Measurements from ENCODE around the gene RYR3.
"Not testable (repeated sequence)": the region's sequence is repeated elsewhere in the genome, so short reads cannot be mapped to it uniquely, and the experiment has no call there.

RYR3 gene

GRCh38 chr15:33795070-33795469, 484.3 kb downstream of the RYR3 start:
- no peak for DNase-seq

- DNase-seq = no peak
Observed at GRCh38 chr15:33797651-33798050, 486.9 kb downstream of the RYR3 start.

- DNase-seq = no peak
Observed at GRCh38 chr15:33801954-33802353, 491.2 kb downstream of the RYR3 start.

- DNase-seq = no peak
Observed at GRCh38 chr15:33807665-33808064, 496.9 kb downstream of the RYR3 start.

- no peak for DNase-seq
Observed at GRCh38 chr15:33808720-33809457, 498.1 kb downstream of the RYR3 start.

- no peak for DNase-seq
Observed at GRCh38 chr15:33810073-33810595, 499.4 kb downstream of the RYR3 start.

GRCh38 chr15:33810806-33811205, 500.0 kb downstream of the RYR3 start:
- DNase-seq = no peak

- no peak for DNase-seq
Observed at GRCh38 chr15:33813891-33814290, 503.1 kb downstream of the RYR3 start.

- not testable (repeated sequence) for DNase-seq
Observed at GRCh38 chr15:33819499-33819898, 508.7 kb downstream of the RYR3 start.

- no peak for DNase-seq
Observed at GRCh38 chr15:33822479-33822878, 511.7 kb downstream of the RYR3 start.

- DNase-seq = no peak
Observed at GRCh38 chr15:33823119-33823518, 512.4 kb downstream of the RYR3 start.

GRCh38 chr15:33825453-33825852, 514.7 kb downstream of the RYR3 start:
- no peak for DNase-seq

GRCh38 chr15:33826201-33826600, 515.4 kb downstream of the RYR3 start:
- DNase-seq = no peak

GRCh38 chr15:33830351-33830750, 519.6 kb downstream of the RYR3 start:
- DNase-seq = no peak

GRCh38 chr15:33831646-33832045, 520.9 kb downstream of the RYR3 start:
- no peak for DNase-seq

GRCh38 chr15:33834892-33835743, 524.4 kb downstream of the RYR3 start:
- DNase-seq = no peak

- no peak for DNase-seq
Observed at GRCh38 chr15:33837294-33837693, 526.5 kb downstream of the RYR3 start.

- no peak for DNase-seq
Observed at GRCh38 chr15:33839540-33839939, 528.8 kb downstream of the RYR3 start.

GRCh38 chr15:33840615-33841014, 529.8 kb downstream of the RYR3 start:
- DNase-seq = no peak

- DNase-seq = no peak
Observed at GRCh38 chr15:33844186-33844585, 533.4 kb downstream of the RYR3 start.

- DNase-seq = no peak
Observed at GRCh38 chr15:33844597-33844996, 533.8 kb downstream of the RYR3 start.

GRCh38 chr15:33846142-33846541, 535.4 kb downstream of the RYR3 start:
- DNase-seq = no peak

GRCh38 chr15:33846862-33847261, 536.1 kb downstream of the RYR3 start:
- no peak for DNase-seq

- no peak for DNase-seq
Observed at GRCh38 chr15:33848011-33848410, 537.2 kb downstream of the RYR3 start.

All from stimulated activated CD8-positive, alpha-beta memory T cell treated with anti-CD3 and anti-CD28 coated beads, Interleukin-4, amount 100 ng/mL, for 48 hours (primary cell).